HEK293 (cell line): Measurements from ENCODE around the gene AHRR.

Experiments
- HOXC10 ChIP-seq: sonication (generic); formaldehyde crosslinking; IDR thresholded peaks from 2 replicates; pipeline ENCODE4 v1.8.1; 2023; ENCODE audit warnings: mild to moderate bottlenecking, missing genetic modification reagents
- ZNF302 ChIP-seq: fragments of 450-650 bp; formaldehyde crosslinking; IDR thresholded peaks from 2 replicates; pipeline ENCODE4 v1.5.1; 2016; ENCODE audit warnings: missing biosample characterization, missing genetic modification characterization, low read depth
- ZNF449 ChIP-seq: fragments of 450-650 bp; formaldehyde crosslinking; IDR thresholded peaks from 2 replicates; pipeline ENCODE4 v1.5.1; 2017; ENCODE audit warnings: missing biosample characterization, mild to moderate bottlenecking, missing genetic modification characterization, moderate library complexity
- ZNF707 ChIP-seq: fragments of 450-650 bp; formaldehyde crosslinking; IDR thresholded peaks from 2 replicates; pipeline ENCODE4 v1.5.1; 2016; ENCODE audit warnings: missing biosample characterization, missing genetic modification characterization
- TF ChIP-seq, protein P1 (sequence below): fragments of 450-650 bp; formaldehyde crosslinking; IDR thresholded peaks from 2 replicates; pipeline ENCODE4 v1.5.1; 2016; ENCODE audit warnings: missing biosample characterization, missing genetic modification characterization

DNA sequence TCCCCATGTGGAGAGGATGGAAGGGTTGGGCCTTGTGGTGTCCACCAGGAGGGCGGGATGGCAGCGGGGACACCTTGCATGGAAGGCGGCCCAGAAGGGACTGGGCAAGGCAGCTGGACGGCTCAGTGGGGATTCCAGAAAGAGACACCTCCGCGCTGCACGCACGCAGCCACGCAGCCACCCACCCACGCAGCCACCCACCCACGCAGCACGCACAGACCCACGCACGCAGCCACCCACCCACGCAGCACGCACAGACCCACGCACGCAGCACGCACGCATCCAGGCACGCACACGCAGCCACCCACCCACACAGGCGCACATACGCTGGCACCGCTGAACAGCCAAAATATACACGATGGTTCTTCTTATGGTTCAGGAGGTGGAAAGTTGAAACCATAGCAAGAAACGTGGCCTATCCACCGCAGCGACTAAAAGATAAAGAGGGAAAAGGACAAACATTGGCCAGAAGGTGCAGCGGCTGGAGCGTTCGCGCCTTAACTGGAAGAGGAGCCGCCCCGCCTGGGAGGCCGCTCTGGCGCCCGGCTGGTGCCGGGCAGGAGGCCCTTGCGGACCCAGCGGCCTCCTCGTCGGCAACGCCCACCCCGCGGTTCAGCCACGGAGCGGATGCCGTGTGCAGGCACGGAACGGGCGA is 99.2 kb downstream of the AHRR start:
- TF ChIP-seq ZNF449 (tag by site-specific recombination) (no peak), HOXC10 (no peak), ZNF302 (no peak), ZNF707 (no peak)
- TF ChIP-seq, protein P1, sequence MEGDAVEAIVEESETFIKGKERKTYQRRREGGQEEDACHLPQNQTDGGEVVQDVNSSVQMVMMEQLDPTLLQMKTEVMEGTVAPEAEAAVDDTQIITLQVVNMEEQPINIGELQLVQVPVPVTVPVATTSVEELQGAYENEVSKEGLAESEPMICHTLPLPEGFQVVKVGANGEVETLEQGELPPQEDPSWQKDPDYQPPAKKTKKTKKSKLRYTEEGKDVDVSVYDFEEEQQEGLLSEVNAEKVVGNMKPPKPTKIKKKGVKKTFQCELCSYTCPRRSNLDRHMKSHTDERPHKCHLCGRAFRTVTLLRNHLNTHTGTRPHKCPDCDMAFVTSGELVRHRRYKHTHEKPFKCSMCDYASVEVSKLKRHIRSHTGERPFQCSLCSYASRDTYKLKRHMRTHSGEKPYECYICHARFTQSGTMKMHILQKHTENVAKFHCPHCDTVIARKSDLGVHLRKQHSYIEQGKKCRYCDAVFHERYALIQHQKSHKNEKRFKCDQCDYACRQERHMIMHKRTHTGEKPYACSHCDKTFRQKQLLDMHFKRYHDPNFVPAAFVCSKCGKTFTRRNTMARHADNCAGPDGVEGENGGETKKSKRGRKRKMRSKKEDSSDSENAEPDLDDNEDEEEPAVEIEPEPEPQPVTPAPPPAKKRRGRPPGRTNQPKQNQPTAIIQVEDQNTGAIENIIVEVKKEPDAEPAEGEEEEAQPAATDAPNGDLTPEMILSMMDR (tag by site-specific recombination): no peak
